Measurements from ENCODE around the gene HIVEP2.

The HIVEP2 gene

DNA sequence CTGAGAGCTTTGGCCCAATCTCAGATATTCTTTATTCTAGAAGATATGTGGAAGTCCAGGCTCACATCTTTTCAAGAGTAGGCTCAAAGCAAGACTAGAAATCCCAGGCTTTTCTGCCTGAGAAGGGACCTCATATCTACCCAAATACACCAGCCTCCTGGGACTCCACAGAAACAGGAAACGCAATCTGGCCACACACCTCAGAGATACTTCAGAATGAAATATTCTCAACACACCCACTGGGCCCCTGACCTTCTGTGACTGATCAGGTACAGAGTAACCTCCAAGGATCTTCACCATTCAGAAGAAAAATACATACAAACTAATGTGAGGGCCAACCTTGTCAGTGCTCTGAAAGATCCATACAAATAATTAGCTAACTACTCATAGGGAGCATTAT is 183.2 kb downstream of the HIVEP2 start:
- TF ChIP-seq, protein P1, sequence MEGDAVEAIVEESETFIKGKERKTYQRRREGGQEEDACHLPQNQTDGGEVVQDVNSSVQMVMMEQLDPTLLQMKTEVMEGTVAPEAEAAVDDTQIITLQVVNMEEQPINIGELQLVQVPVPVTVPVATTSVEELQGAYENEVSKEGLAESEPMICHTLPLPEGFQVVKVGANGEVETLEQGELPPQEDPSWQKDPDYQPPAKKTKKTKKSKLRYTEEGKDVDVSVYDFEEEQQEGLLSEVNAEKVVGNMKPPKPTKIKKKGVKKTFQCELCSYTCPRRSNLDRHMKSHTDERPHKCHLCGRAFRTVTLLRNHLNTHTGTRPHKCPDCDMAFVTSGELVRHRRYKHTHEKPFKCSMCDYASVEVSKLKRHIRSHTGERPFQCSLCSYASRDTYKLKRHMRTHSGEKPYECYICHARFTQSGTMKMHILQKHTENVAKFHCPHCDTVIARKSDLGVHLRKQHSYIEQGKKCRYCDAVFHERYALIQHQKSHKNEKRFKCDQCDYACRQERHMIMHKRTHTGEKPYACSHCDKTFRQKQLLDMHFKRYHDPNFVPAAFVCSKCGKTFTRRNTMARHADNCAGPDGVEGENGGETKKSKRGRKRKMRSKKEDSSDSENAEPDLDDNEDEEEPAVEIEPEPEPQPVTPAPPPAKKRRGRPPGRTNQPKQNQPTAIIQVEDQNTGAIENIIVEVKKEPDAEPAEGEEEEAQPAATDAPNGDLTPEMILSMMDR (IDR thresholded peaks at IDR 0.05; ENCODE audit: low read depth, low read length, missing control alignments) = no peak
- no peak for DNase-seq (ENCODE audit: low read depth)
- in situ Hi-C loops (cut with HindIII; ENCODE audit: low sequenced_read_pairs) = no loop called here
- H3K4me3 ChIP-seq (ENCODE audit: low read depth, low read length) = no peak overlapping the region

DNA sequence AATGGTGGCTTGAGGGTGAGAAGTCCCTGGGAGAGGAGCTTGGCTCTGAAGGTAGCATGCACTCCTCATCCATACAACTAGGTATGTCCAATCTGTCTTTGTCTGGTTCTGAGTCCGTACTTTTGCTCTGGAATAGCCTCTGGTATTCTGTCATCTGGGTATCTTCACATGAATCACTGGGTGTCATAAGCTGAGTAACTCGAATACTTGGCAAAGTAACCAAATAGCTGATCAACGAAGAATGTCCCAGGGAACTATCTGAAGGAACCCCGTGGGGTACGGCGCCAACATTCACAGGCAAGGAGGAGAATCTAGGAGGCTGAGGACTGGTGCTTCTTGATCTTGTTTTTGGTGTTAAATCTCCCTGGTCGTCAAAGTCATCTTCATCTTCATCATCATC is 184.8 kb downstream of the HIVEP2 start:
- no peak for DNase-seq (ENCODE audit: low read depth)

DNA sequence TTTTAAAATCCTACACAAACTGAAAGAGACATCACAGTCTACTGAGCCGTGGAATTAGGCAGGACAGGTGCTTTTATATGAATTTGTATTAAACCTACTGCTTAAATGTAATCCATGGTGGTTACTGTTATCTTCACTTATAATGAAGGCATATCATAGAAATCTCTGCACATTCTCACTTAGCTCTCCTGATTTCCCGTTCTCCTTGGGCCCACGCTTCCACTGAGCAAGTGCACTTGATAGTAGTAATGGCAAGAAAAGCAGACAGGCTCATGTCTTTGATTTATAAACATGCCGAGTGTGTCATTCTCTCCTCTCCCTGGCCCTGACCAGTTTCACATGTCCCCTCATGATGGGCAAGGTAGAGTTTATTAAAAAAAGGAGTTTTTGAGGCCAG is 186.3 kb downstream of the HIVEP2 start:
- DNase-seq (ENCODE audit: low read depth) = no peak
- in situ Hi-C loops (cut with HindIII; ENCODE audit: low sequenced_read_pairs) = no loop called here
- TF ChIP-seq, protein P1 (IDR thresholded peaks at IDR 0.05; ENCODE audit: low read depth, low read length, missing control alignments) = no peak
- no peak overlapping the region for H3K4me3 ChIP-seq (ENCODE audit: low read depth, low read length)

More for the DNA sequence above, 184.8 kb downstream of the HIVEP2 start:
- no peak overlapping the region for H3K4me3 ChIP-seq (ENCODE audit: low read depth, low read length)
- in situ Hi-C loops (cut with HindIII; ENCODE audit: low sequenced_read_pairs) = no loop called here
- TF ChIP-seq, protein P1 (IDR thresholded peaks at IDR 0.05; ENCODE audit: low read depth, low read length, missing control alignments) = no peak

DNA sequence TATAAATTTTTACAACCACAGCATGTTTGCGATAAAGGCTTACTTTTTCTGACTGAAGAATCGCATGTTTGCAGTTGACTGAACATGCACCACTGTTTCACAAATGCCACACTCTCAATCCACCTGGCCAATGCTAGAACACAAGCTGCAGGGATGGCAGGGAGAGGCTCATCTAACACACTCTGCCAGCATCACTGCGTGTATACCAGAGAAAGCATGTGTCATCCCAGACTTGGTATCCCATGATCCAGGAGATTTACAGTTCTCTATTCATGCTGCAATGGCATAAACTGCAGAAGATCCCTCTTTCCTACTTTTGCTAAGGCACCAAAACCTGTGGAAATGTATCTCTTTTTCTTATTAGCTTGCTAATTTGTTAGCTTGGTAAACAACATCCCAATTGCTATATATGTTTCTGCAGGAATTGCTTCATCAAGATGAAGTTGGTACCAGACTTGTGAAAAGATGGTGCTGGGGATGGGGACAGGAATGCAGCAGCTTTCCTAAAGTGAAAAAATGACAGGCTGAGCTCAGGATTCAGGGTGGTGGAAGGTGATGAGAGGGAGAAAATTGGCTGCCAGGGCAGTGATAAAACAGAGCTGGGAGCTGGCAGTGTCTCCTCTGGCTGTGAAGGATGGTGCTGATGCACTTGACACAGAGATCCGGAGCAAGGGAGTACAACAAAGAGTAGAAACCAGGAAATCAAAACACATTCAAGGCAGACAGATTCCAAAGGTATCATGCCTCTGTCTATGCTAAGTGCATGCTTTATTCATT is 186.9 kb downstream of the HIVEP2 start:
- TF ChIP-seq, protein P1 (IDR thresholded peaks at IDR 0.05; ENCODE audit: low read depth, low read length, missing control alignments) = no peak
- DNase-seq (ENCODE audit: low read depth) = no peak
- no peak overlapping the region for H3K4me3 ChIP-seq (ENCODE audit: low read depth, low read length)
- in situ Hi-C loops (cut with HindIII; ENCODE audit: low sequenced_read_pairs) = no loop called here

DNA sequence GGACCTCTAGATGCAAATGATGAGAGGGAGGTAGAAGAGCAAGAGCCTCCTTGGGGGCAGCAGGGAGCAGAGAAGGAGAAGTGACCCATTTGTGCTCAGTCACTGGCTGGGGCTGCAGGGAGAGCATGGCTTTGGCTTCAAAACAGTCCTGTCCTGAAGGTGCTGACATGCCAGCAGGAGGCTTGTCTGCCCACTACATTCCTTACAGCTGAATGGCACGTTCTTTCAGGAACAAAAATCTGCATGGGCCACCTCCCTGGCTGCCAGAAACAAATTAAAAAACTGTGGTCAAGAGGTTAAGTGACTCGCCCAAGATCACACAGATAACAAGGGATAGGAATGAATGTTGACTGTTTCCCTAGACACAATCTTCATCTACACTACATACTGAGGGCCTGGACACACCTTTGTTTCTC is 188.8 kb downstream of the HIVEP2 start:
- no peak for DNase-seq (ENCODE audit: low read depth)
- TF ChIP-seq, protein P1 (IDR thresholded peaks at IDR 0.05; ENCODE audit: low read depth, low read length, missing control alignments) = no peak
- in situ Hi-C loops (cut with HindIII; ENCODE audit: low sequenced_read_pairs) = no loop called here
- no peak overlapping the region for H3K4me3 ChIP-seq (ENCODE audit: low read depth, low read length)

DNA sequence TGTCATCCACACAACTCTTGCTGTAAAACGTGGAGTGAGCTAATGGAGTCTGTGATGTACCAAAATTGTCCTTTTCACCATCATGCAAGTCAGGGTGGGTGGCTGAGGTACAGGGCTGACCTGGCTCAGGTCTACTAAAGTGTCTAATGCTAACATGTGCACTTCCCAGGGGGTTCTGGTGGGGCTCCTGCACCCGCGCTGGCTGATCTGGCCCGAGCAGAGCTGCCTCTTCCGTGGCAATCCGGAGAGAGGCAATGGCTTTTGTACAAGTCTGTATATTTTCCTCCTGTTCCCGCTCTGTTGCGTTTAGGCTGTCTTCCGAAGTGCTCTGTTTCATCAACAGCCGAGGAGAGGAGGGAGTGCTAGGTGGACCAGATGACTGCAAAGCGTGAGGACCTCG is 191.8 kb downstream of the HIVEP2 start:
- TF ChIP-seq, protein P1 (IDR thresholded peaks at IDR 0.05; ENCODE audit: low read depth, low read length, missing control alignments) = no peak
- in situ Hi-C loops (cut with HindIII; ENCODE audit: low sequenced_read_pairs) = no loop called here
- no peak for DNase-seq (ENCODE audit: low read depth)
- no peak overlapping the region for H3K4me3 ChIP-seq (ENCODE audit: low read depth, low read length)
